ENCODE measurements around the gene SBF2. TPM values are rescaled to one million over a fixed set of nuclear protein-coding genes. Genes with fewer than 3 reads are reported as not detected.

Gene SBF2
- total and polyA plus RNA-seq, 2 of the 13 experiments (the other 11 are each of a cell fraction or from before 2014, with no cell fraction given): 24.0 to 45.8 TPM

DNA sequence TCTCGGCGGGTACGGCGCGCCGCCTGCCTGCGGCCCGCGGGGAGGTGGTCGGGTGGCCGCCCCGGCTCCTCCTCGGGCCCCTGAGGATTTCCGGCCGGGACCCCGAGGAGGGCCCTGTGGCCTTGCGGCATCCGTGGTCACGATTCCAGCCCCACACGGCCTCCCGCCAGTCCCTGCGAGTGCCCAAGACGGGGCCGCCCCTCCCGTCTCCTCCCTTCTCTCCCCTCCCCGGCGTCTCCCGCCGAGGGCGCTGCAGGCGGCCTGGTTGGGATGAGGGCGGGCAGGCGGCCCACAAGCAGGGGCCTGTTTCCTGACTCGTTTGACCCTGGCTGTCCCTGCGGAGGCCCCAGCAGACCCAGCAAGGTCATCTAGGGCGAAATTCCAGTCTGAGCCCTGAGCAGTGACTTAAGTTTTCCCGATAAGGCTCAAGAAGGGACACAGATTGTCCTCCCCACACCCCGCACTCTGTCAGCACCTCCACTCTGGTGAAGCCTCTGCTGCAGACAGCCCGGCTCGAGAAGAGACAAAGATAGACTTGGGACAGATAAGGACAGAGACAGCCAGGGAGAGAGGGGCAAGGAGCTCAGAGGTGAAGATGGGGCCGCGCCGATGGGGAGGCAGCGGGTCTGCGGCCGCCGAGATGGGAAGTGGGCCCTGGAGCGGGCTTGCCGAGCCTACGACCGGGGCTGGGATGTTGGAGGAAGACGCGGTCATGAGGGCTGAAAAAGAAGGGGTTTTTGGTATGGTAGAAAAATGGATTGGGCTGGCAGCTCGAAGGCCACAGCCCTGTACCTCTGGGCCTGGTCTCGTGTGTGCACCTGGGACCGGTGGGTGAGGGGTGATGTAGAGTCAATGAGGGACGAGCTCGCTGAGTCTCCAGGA, 535.1 kb downstream of the SBF2 start (continued):
- no peak for TF ChIP-seq ZNF512B (CRISPR knock-in tag; IDR thresholded peaks at IDR 0.05; ENCODE audit: borderline replicate concordance)
- TF ChIP-seq ZFP36 (IDR thresholded peaks at IDR 0.05; ENCODE audit: borderline replicate concordance, low read depth, low read length, partially characterized antibody): no peak
- TF ChIP-seq, protein P1, sequence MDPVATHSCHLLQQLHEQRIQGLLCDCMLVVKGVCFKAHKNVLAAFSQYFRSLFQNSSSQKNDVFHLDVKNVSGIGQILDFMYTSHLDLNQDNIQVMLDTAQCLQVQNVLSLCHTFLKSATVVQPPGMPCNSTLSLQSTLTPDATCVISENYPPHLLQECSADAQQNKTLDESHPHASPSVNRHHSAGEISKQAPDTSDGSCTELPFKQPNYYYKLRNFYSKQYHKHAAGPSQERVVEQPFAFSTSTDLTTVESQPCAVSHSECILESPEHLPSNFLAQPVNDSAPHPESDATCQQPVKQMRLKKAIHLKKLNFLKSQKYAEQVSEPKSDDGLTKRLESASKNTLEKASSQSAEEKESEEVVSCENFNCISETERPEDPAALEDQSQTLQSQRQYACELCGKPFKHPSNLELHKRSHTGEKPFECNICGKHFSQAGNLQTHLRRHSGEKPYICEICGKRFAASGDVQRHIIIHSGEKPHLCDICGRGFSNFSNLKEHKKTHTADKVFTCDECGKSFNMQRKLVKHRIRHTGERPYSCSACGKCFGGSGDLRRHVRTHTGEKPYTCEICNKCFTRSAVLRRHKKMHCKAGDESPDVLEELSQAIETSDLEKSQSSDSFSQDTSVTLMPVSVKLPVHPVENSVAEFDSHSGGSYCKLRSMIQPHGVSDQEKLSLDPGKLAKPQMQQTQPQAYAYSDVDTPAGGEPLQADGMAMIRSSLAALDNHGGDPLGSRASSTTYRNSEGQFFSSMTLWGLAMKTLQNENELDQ (CRISPR knock-in tag; IDR thresholded peaks at IDR 0.05; ENCODE audit: borderline replicate concordance): no peak
- peak; percentile 67; the same call in 1 of the 2 replicates for TF ChIP-seq RBFOX2 (IDR thresholded peaks at IDR 0.05; ENCODE audit: low read depth, low read length)
- TF ChIP-seq KLF15 (CRISPR knock-in tag; IDR thresholded peaks at IDR 0.05; ENCODE audit: borderline replicate concordance): no peak
- no peak for TF ChIP-seq ZNF557 (CRISPR knock-in tag; IDR thresholded peaks at IDR 0.05)
- TF ChIP-seq MXD1 (CRISPR knock-in tag; IDR thresholded peaks at IDR 0.05): no peak; the same call in none of the 2 replicates
- no peak; the same call in 1 of the 2 replicates for TF ChIP-seq SMAD9 (CRISPR knock-in tag; IDR thresholded peaks at IDR 0.05)
- no peak for TF ChIP-seq ZNF576 (CRISPR knock-in tag; IDR thresholded peaks at IDR 0.05)
- no peak for TF ChIP-seq PCBP1 (IDR thresholded peaks at IDR 0.05; ENCODE audit: borderline replicate concordance, low read depth, low read length)
- TF ChIP-seq TFDP2 (CRISPR knock-in tag; IDR thresholded peaks at IDR 0.05): peak; percentile 25; the same call in 1 of the 2 replicates
- peak; percentile 98 for TF ChIP-seq ZFX (CRISPR knock-in tag; IDR thresholded peaks at IDR 0.05; ENCODE audit: low read depth)
- TF ChIP-seq ZNF556 (CRISPR knock-in tag; IDR thresholded peaks at IDR 0.05; ENCODE audit: borderline replicate concordance): peak; percentile 75; the same call in 1 of the 2 replicates
- TF ChIP-seq ZNF709 (CRISPR knock-in tag; IDR thresholded peaks at IDR 0.05): peak; percentile 7; the same call in 1 of the 2 replicates
- no peak for TF ChIP-seq SIX4 (CRISPR knock-in tag; IDR thresholded peaks at IDR 0.05)
- TF ChIP-seq, protein P2, sequence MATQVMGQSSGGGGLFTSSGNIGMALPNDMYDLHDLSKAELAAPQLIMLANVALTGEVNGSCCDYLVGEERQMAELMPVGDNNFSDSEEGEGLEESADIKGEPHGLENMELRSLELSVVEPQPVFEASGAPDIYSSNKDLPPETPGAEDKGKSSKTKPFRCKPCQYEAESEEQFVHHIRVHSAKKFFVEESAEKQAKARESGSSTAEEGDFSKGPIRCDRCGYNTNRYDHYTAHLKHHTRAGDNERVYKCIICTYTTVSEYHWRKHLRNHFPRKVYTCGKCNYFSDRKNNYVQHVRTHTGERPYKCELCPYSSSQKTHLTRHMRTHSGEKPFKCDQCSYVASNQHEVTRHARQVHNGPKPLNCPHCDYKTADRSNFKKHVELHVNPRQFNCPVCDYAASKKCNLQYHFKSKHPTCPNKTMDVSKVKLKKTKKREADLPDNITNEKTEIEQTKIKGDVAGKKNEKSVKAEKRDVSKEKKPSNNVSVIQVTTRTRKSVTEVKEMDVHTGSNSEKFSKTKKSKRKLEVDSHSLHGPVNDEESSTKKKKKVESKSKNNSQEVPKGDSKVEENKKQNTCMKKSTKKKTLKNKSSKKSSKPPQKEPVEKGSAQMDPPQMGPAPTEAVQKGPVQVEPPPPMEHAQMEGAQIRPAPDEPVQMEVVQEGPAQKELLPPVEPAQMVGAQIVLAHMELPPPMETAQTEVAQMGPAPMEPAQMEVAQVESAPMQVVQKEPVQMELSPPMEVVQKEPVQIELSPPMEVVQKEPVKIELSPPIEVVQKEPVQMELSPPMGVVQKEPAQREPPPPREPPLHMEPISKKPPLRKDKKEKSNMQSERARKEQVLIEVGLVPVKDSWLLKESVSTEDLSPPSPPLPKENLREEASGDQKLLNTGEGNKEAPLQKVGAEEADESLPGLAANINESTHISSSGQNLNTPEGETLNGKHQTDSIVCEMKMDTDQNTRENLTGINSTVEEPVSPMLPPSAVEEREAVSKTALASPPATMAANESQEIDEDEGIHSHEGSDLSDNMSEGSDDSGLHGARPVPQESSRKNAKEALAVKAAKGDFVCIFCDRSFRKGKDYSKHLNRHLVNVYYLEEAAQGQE (IDR thresholded peaks at IDR 0.05; ENCODE audit: borderline replicate concordance in 1 of 2, low read depth in 1 of 2, low read length in 2 of 2): no peak
